SHP77 treated with DMSO at 0.1 percent for 48 hours (cell line): Measurements from ENCODE around the gene SCTR.

ENCODE experiments used
- DNase-seq: peaks from one replicate; lab custom pipeline; 2025; lab: John Stamatoyannopoulos, UW

SCTR gene

DNA sequence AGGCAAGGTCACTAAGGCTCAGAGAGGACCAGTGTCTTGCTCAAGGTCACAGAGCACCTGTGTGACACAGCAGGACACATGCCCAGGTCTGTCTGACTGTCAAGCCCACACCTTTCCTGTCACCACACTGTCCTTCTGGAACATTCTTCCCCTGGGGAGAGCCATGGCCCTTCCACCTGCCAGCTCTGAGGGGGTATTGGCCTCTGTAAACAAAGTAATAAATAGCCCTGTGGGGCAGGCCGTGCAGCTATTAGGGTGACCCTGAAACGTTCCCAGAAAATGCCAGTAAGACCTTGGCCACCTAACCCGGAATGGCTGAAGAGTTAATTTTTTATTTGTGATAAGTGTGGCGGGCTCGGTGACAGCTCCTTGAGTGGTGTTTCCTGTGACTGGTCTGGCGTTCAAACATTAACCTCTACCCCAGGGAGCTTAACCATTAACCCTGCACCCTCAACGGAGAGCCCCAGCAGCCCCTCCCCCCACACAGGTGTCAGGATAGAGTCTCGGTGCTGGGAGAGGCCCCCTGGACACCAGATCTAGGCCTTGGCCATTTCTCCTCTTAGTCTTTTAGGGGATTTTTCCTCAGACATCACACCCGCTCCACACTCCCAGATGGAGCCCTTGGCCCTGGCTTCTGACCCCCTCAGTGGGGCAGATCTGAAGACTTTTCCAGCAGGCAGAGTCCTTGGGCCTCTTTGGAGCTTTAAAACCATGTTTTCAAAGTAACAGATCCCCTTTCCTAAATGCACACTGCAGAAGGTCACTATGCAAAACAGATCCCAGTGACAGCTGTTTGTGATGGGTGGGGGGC, 36.6 kb downstream of the SCTR start:
- DNase-seq, result no peak

DNA sequence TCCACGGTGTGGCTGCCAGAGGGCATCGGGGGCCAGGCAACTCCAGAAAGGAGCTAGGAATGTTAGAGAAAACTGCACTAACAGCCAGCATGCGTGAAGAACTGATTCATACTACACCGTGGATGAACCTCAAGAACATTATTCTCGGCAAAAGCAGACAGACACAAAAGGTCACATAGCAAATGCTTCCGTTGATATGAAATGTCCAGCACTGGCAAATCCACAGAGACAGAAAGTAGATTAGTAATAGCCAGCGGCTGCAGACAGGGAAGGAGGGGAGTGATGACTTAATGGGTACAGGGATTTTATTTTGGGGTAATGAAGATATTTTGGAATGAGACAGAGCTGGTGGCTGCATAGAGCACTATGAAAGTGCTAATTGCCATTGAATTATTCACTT, 37.4 kb downstream of the SCTR start:
- no peak for DNase-seq

DNA sequence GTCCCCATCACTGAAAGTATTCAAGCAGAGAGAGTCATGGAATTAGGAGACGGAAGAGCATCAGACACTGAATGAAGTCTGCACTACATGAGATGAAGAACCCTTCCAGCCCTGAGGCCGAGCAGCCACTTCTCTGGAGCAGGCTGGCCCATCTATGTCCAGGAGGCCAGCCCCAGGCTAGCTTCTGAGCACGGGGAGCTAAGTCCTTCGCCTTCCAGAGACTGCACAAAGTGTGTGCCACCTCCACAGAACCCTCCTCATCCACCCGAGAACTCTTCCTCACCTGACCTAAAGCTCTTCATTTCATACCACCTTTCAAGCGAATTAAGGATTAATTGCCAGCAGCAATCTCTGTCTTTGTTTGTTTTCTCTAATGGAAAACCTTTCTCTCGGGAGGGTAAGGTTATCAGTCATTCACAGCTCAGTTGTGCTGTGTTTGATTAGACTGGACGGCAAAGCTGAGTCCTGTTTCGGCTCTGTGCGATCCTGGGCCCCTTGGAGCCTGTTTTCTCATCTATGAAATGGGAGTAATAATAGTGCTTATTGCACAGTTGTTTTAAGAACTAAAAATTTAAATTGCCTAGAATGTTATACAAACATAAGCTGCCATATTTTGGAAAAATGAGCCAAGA, 38.0 kb downstream of the SCTR start:
- no peak for DNase-seq

DNA sequence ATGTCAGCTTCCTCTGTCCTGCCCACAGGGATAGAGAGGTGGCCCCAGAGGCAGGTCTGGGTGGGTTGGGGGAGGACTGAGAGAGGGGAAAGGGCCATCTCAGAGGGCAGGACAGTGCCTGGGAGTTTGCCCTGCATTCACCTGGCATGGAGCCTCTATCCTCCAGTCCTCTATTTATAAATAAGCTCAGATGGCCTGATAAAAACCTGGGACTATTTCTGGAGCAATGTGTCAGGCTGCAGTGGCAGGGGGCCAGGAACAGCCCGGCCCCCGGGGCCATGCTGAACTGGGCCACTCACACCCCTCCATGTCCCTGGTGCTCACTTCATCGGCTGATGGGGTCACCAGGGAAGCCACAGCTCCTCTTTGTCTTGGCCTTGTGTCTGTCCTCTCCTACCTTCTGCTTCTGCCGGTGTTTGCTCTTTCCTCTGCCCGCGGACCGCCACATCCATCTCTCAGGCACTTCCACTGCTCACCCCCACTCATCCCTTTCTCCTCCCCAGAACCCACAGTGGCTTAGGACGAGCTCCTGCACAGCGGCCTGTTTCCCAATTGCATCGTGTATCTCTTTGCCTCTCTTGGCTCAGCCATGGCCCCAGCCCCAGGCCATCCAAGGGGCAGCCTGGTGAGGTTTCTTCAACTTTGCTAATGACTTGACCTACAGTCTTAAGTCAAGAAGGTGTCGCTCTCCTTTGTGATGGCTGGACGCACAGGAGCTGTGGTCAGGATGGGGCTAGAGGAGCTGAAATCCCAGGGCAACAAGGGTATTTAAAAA, 38.8 kb downstream of the SCTR start:
- DNase-seq, result no peak

DNA sequence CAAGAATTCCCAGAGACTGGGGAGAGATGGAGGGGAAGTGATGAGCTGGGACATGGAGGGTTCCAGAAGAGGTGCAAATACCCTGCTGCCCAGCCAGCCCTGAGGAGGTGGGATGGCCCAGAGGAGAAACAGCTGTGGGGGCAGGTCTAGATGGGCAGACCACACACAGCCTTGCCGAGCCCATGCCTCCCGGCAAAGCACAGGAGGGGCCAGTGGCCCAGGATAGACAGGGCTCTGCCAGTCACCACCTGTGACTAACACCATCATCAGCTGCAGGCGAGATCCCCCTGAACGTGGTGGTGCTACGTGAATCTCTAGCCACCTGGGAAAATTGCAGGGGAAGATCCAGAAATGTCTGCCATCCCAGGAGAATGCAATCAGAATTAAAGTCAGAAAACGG, 39.4 kb downstream of the SCTR start:
- DNase-seq, result no peak

DNA sequence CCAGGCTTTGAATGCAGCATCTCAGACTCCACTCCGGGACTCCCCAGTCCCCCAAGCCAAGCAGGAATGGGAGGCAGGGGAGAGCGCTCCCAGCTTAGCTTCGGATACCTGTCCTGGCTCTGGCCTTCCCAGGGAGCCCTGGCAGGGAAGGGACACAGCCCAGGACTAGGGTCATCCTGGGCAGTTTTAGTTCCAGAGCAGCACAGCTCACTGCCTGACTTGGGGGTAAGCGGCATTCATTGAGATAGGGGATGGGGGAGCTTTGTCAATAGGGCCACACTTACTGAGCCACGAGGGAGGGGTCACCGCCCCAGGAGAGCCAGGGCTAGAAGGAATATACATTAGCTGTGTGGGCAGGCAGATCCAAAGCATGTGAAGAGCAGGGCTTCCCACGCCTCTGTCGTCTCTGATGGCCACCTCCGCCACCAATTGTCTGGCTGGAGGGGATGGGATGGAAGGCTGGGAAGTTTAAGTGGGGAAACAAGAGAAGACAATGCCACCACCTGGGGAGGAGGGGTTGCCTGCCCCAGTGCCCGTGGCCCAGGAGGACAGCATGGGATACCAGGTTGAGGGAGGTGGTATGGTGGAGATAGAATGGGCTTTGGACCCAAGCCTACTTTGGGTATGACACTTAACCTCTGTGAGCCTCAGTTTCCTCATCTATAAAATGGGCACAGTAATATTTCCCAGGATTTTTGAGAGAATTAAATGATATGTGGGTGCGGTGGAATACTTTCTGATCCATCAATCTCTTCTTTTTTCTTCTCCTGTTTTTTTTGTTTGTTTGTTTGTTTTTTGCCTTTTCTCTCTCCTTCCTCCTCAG, 40.2 kb downstream of the SCTR start:
- no peak for DNase-seq

DNA sequence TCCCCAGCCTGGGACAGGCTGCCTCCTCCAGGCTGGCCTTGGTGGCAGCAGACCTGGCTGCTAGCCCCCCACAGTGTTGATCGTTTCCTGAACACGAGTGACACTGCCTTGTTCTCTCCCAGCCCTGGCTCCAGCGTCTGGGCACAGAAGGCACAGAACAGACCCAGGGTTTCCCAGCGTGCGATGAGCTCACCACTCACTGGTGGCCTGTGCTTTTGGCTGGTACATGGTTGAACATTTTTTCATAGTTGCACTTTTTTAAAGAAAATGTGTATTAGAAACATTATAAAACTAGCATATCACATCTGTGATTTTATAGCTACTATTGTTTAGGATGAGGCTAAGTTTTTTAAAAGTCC, 40.9 kb downstream of the SCTR start:
- DNase-seq, result no peak

- DNase-seq, result no peak
These were observed 41.5 kb downstream of the SCTR start for GRCh38 chr2:119482481-119483394.

- DNase-seq, result no peak
These were observed 42.5 kb downstream of the SCTR start for GRCh38 chr2:119481501-119482455.

GRCh38 chr2:119480718-119481142, 43.6 kb downstream of the SCTR start:
- no peak for DNase-seq

GRCh38 chr2:119480184-119480583, 44.1 kb downstream of the SCTR start:
- DNase-seq, result no peak

DNA sequence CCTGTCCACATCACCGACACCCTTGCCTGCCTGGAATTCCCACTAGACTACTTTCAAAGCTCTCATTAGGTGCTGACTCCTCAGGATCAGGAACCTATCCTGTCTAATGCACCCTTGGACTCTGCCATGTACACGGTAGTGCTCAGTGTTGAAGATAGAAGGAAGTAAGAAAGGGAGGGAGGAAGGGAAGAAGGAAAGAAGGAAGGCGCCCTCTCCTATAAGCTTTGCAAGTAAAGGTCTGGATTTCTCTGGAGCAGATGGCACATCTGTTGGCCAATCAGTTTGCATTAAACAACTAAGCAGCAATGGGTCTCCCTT, 45.3 kb downstream of the SCTR start:
- no peak for DNase-seq

DNA sequence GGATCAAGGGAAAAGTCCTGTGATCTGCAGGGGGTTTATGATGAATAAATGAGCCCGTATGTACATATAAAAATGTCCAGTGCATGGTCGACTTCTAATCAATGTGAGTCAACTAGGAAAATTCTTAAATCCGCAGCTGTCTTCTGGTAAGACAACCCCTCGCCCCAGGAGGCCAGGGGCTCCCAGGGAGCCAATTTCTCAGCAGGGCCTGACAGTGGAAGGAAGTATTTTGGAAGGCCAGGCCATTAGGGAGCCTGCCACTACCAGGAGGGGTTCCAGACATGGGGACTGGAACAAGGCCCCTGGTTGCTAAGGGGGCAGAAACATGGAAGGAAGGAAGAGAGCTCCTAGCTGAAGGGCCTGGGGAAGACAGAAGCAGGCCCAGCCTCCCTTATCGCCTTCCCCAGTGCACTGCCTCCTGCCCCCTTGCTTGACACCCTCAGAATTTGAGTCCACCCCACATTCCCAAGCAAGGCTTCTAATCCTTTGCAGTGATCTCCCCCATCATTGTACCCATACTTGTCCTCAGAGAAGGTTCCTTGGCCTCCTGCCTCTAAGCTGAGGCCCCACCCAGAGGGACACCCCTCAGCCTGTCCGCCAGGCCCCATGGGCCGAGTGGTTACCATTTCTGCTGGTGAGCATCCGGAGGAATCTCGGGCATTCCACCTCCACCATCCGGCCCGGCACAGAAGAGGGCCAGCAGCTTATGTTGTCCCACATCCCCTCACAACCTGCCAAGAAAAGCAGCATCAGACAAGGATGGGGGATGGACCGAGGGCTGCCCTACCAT, 45.9 kb downstream of the SCTR start:
- DNase-seq, result no peak

DNA sequence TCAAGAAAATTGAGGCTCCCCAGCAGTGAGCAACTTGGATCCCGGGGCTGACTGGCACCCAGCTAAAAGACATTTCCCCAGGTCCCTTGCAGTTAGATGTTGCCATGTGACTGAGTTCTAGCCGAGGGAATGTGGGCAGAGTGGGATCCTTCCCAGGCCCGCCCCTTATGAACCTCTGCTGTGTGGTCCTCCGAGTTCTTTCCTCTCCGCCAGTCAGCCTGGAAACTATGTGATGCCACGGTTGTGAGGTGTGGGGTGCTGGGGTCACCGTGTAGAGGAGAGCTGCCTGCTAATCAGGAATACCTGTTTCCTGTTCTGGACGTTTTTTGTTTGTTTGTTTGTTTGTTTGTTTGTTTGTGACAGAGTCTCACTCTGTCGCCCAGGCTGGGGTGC, 47.2 kb downstream of the SCTR start:
- no peak for DNase-seq

DNA sequence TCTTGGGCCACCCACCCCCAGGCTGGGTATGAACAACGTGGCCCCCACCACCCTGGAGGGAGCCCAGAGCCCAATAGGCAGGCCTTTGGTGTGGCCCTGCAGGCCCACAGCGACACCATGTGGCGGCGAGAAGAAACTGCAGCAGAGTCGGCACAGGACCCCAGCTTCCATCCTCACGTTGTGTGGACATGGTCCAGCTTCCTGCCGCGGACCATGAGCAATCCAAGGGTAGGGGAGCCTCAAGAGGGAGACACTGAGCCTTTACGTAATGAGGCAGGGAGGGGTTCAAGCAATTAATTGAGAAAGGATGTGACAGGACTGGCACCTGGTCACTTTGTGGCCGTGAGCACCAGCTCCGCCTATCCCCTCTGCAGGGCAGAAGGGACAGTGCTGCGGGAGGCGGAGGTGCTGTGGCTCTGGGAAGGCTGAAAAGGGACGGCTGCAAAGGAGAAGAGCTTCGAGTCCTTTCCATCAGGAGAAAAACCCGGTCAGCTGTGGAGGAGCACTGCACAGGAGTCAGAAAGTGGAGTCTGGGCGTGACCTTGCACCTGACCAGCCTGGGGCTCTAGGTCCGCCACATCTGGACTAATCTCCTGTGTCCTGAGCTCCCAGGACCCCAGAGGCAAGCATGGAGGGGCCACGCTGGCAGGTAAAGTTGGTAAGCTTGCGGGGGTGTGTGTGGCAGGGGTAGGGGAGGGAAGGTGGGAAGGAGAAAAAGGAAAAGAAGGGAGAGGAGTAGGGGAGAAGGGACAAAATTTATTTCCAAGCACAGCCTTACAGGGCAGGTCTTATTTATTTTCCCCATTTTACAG, 47.8 kb downstream of the SCTR start:
- DNase-seq, result no peak

DNA sequence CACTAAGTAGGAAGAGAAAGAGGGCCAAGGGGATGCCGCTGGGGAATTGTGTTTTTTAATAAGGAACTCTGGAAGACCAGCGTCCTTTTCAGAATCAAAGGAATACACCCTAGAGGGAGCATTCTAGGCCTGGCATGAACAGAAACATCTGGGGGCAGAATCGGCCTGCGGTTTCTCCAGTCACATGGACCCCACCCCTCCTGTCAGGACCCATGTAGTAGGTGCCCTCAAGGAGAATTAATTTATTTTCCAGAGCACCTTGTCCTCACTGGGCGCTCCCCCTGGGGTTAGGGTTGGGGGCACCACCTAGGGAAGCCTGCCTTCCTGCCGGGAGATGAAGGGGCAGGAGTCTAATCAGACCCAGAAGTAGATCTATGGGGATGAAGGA, 48.4 kb downstream of the SCTR start:
- DNase-seq, result no peak

- no peak for DNase-seq
These were observed 48.9 kb downstream of the SCTR start for GRCh38 chr2:119475225-119475856.
